Ovary (tissue), 9 donors: ENCODE results near the gene BNIP3. TPM values are rescaled to one million over a fixed set of nuclear protein-coding genes. Genes with fewer than 3 reads are reported as not detected.
"Not testable (repeated sequence)": the region's sequence is repeated elsewhere in the genome, so short reads cannot be mapped to it uniquely, and the experiment has no call there.

ENCODE experiments used
- DNase-seq, 5 donors: peaks; one replicate each; pipeline ENCODE4 v3.0.0-alpha.2; 2019 to 2020
- H3K27ac ChIP-seq, 2 donors: fragments of 200-600 bp; one replicate each; pipeline versions ENCODE4 v1.5.1 to v1.8.0; 2019 to 2022
- H3K27me3 ChIP-seq: fragments of 200-600 bp; one replicate; pipeline ENCODE4 v1.8.0; 2022
- H3K36me3 ChIP-seq: fragments of 200-600 bp; sonication (generic); one replicate; pipeline ENCODE4 v1.5.1; 2019
- H3K4me1 ChIP-seq: one replicate; pipeline ENCODE4 v1.8.1; 2013; ENCODE audit warnings: mild to moderate bottlenecking, moderate library complexity; ENCODE audit not compliant: insufficient read depth
- H3K4me3 ChIP-seq: fragments of 200-600 bp; sonication (generic); one replicate; pipeline ENCODE4 v1.5.1; 2017
- H3K9me3 ChIP-seq, 2 donors: fragments of 200-600 bp in 1 of 2; sonication (generic) in 1 of 2; one replicate each; pipeline versions ENCODE4 v1.5.1 to v1.8.1; 2013 to 2019; ENCODE audit warnings: mild to moderate bottlenecking in 1 of 2, moderate library complexity in 1 of 2
- EP300 ChIP-seq: sonication (generic); formaldehyde crosslinking; IDR thresholded peaks from one replicate; pipeline ENCODE4 v1.6.1; 2017; ENCODE audit warnings: antibody characterized with exemption
- POLR2A ChIP-seq: fragments of 450-650 bp; IDR thresholded peaks from one replicate; pipeline ENCODE4 v1.6.1; 2017; ENCODE audit warnings: antibody characterized with exemption, mild to moderate bottlenecking, moderate library complexity
- WGBS, 3 donors: extraction: QIAGEN DNeasy Blood & Tissue Kit in 1 of 3; methylation state at CpG; one replicate each; pipeline versions ENCODE4 v1.1.5 to v1.1.7; 2013 to 2017; 5-methylcytosine and 5-hydroxymethylcytosine counted together
- intact Hi-C, 4 donors: fragments of 100-400 bp; cut with DNase I; formaldehyde crosslinking; loops; one replicate each; pipeline versions ENCODE4 v1.11.0 to v1.15.1; 2022 to 2023
- polyA plus RNA-seq, 2 donors: library from polyadenylated mRNA; stranded (reverse); fragments of 200-250 nt in 1 of 2; fragments of 350-450 nt in 1 of 2; fragmentation: Illumina TruSeq in 1 of 2; extraction: RNeasy Lipid Tissue Mini Kit (QIAGEN cat#74804) in 1 of 2; gene quantifications; one replicate each; pipeline ENCODE4 v1.2.3, GENCODE V29; 2013 to 2014
- total RNA-seq, 7 donors: library from RNA; depleted of rRNA in 2 of 7; stranded (reverse); fragments of >200 nt in 2 of 7; fragmentation: NEBNext Ultra II Directional in 3 of 7; extraction: Animal tissue kit (Norgen Biotek cat#: 25700) in 3 of 7; gene quantifications; one replicate each; pipeline versions ENCODE4 v1.1.0 to v1.2.4, GENCODE V29; 2016 to 2023
- TF ChIP-seq, protein P1 (sequence below), 3 donors: fragments of 450-650 bp in 2 of 3; fragments of 200-600 bp in 1 of 3; IDR thresholded peaks; one replicate each; pipeline versions ENCODE4 v1.5.1 to v1.8.0; 2016 to 2022; ENCODE audit warnings: antibody characterized with exemption in 3 of 3, mild to moderate bottlenecking in 1 of 3
- donor health status: DM: no; HTN: no; CAD: no; lungs with moderate emphysema.
- donor health status: DM: no; HTN: no; CAD: no.
- donor health status: Bipolar disorder and iron deficiency.
- donor health status: DM: yes; HTN: yes; CAD: no.
- donor health status: DM: no; HTN: no; CAD: no.
- donor health status: DM: yes; HTN: yes; CAD: no.

BNIP3 gene
- total and polyA plus RNA-seq, 9 donors = 39.8 to 166 (median 61.9) TPM

GRCh38 chr10:131991726-131992125, 10.0 kb upstream of the BNIP3 start:
- H3K4me3 ChIP-seq = no peak overlapping the region
- no peaks in the 10 kb centered on the region for H3K36me3 ChIP-seq
- TF ChIP-seq, protein P1, sequence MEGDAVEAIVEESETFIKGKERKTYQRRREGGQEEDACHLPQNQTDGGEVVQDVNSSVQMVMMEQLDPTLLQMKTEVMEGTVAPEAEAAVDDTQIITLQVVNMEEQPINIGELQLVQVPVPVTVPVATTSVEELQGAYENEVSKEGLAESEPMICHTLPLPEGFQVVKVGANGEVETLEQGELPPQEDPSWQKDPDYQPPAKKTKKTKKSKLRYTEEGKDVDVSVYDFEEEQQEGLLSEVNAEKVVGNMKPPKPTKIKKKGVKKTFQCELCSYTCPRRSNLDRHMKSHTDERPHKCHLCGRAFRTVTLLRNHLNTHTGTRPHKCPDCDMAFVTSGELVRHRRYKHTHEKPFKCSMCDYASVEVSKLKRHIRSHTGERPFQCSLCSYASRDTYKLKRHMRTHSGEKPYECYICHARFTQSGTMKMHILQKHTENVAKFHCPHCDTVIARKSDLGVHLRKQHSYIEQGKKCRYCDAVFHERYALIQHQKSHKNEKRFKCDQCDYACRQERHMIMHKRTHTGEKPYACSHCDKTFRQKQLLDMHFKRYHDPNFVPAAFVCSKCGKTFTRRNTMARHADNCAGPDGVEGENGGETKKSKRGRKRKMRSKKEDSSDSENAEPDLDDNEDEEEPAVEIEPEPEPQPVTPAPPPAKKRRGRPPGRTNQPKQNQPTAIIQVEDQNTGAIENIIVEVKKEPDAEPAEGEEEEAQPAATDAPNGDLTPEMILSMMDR (IDR thresholded peaks at IDR 0.05) = no peak
- H3K27ac ChIP-seq = no peak overlapping the region
- no peaks in the 10 kb centered on the region for H3K9me3 ChIP-seq
- no peak for DNase-seq
- WGBS, 3 donors = 93 to 95% (median 94%) methylated on average over 3 of the region's 3 CpGs
- no peaks in the 10 kb centered on the region for H3K27me3 ChIP-seq
- H3K4me1 ChIP-seq = peaks cover 9% of the 10 kb centered on the region
- intact Hi-C loops = no loop called here

DNA sequence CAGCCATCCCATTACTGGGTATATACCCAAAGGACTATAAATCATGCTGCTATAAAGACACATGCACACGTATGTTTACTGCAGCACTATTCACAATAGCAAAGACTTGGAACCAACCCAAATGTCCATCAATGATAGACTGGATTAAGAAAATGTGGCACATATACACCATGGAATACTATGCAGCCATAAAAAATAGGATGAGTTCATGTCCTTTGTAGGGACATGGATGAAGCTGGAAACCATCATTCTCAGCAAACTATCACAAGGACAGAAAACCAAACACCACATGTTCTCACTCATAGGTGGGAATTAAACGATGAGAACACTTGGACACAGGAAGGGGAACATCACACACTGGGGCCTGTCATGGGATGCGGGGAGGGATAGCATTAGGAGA, 6.1 kb upstream of the BNIP3 start:
- DNase-seq, H3K9me3 ChIP-seq, H3K36me3 ChIP-seq, H3K4me3 ChIP-seq, H3K27me3 ChIP-seq, H3K27ac ChIP-seq, H3K4me1 ChIP-seq: not testable (repeated sequence)
- intact Hi-C loops = loop anchor here in 1 of 4 donors (10.0 kb wide), 1 partner anchor 83 kb away; the partner anchor contains the start of gene PPP2R2D
- 93 to 96% (median 94%) methylated on average over 2 to 3 of the region's 3 CpGs for WGBS, 3 donors

GRCh38 chr10:131987301-131987700, 5.6 kb upstream of the BNIP3 start:
- not testable (repeated sequence) for H3K36me3 ChIP-seq, DNase-seq, H3K27ac ChIP-seq, H3K27me3 ChIP-seq, H3K4me1 ChIP-seq, H3K4me3 ChIP-seq, H3K9me3 ChIP-seq
- WGBS, 3 donors = 93 to 96% (median 94%) methylated on average over 4 to 5 of the region's 5 CpGs
- intact Hi-C loops = loop anchor here in 1 of 4 donors (10.0 kb wide), 1 partner anchor 82 kb away; the partner anchor contains the start of gene PPP2R2D

DNA sequence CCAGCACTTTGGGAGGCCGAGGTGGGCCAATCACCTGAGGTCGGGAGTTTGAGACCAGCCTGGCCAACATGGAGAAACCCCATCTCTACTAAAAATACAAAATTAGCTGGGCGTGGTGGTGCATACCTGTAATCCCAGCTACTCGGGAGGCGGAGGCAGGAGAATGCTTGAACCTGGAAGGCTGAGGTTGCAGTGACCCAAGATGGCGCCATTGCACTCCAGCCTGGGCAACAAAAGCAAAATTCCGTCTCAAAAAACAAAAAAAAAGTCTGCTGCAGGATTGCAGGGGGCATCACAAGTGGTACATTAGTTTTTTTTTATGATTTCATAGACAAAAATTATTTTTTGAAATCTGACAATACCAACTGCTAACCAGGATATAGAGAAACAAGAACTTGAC, 5.1 kb upstream of the BNIP3 start:
- H3K27me3 ChIP-seq, H3K4me3 ChIP-seq, H3K27ac ChIP-seq, H3K9me3 ChIP-seq, H3K4me1 ChIP-seq, DNase-seq, H3K36me3 ChIP-seq: not testable (repeated sequence)
- intact Hi-C loops = loop anchor here in 1 of 4 donors (10.0 kb wide), 1 partner anchor 82 kb away; the partner anchor contains the start of gene PPP2R2D
- 95 to 98% (median 96%) methylated on average over 7 of the region's 7 CpGs for WGBS, 3 donors

GRCh38 chr10:131983780-131984179, 2.1 kb upstream of the BNIP3 start:
- intact Hi-C loops = loop anchor here in 2 of 4 donors (5.0 to 10.0 kb wide), 2 partner anchors 79 to 81 kb away; partner anchors contain the start of gene PPP2R2D (in 2 of the 2)
- TF ChIP-seq, protein P1 (IDR thresholded peaks at IDR 0.05) = no peak
- TF ChIP-seq POLR2A (no peak), EP300 (no peak)
- 68 to 76% (median 73%) methylated on average over 6 of the region's 6 CpGs for WGBS, 3 donors
- no peaks in the 10 kb centered on the region for H3K27me3 ChIP-seq
- DNase-seq = no peak
- H3K36me3 ChIP-seq = no peaks in the 10 kb centered on the region
- H3K27ac ChIP-seq = no peak overlapping the region
- no peak overlapping the region for H3K4me3 ChIP-seq
- H3K4me1 ChIP-seq = peaks cover 8% of the 10 kb centered on the region
- H3K9me3 ChIP-seq = no peaks in the 10 kb centered on the region

GRCh38 chr10:131982796-131983195, 1.1 kb upstream of the BNIP3 start:
- DNase-seq = peak in 3 of 5 donors; percentile 52 to 64 (median 62)
- H3K4me1 ChIP-seq = peaks cover 10% of the 10 kb centered on the region
- peak overlapping the region; percentile 56 to 65 for H3K27ac ChIP-seq
- no peaks in the 10 kb centered on the region for H3K36me3 ChIP-seq
- no peaks in the 10 kb centered on the region for H3K27me3 ChIP-seq
- intact Hi-C loops = loop anchor here in 2 of 4 donors (5.0 to 10.0 kb wide), 2 partner anchors 78 to 80 kb away; partner anchors contain the start of gene PPP2R2D (in 2 of the 2)
- TF ChIP-seq, protein P1 (IDR thresholded peaks at IDR 0.05) = no peak
- TF ChIP-seq EP300 (no peak), POLR2A (no peak)
- no peaks in the 10 kb centered on the region for H3K9me3 ChIP-seq
- peak overlapping the region; percentile 74 for H3K4me3 ChIP-seq
- WGBS, 3 donors = 63 to 72% (median 69%) methylated on average over 21 of the region's 21 CpGs
